ENCODE data around the gene CAMKV. TPM values are rescaled to one million over a fixed set of nuclear protein-coding genes. Genes with fewer than 3 reads are reported as not detected.

Gene CAMKV
- total RNA-seq, 4 donors from 2014 or later = not detected

DNA sequence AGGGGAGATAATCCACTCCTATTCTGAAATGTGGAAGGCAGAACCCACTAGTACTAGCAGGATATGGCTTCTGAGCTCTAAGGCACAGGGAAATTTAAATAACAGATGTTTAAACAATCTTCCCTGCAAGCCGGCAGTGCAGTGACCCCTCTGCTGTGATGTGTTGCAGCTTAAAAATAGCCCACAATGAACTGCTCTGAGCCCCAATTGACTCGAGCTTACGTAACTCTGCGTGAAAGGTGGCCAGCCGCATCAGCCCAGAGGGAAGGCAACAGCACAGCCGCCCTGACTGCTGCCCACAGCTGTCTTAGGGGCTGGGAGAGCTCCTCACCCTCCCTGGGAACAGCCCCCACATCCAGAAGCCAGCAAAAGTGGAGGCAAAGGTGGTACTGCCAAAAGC, 12.5 kb upstream of the CAMKV start:
- H3K4me1 ChIP-seq = peaks cover 0 to 8% of the 10 kb centered on the region in 2 donors
- no peak overlapping the region for H3K4me3 ChIP-seq (replicated peaks in 1 of 3)
- WGBS, 2 donors = 62 to 72% methylated on average over 3 to 5 of the region's 6 CpGs
- H3K9me3 ChIP-seq = no peaks in the 10 kb centered on the region
- no peak for TF ChIP-seq POLR2A (IDR thresholded peaks at IDR 0.05)
- TF ChIP-seq, protein P1, sequence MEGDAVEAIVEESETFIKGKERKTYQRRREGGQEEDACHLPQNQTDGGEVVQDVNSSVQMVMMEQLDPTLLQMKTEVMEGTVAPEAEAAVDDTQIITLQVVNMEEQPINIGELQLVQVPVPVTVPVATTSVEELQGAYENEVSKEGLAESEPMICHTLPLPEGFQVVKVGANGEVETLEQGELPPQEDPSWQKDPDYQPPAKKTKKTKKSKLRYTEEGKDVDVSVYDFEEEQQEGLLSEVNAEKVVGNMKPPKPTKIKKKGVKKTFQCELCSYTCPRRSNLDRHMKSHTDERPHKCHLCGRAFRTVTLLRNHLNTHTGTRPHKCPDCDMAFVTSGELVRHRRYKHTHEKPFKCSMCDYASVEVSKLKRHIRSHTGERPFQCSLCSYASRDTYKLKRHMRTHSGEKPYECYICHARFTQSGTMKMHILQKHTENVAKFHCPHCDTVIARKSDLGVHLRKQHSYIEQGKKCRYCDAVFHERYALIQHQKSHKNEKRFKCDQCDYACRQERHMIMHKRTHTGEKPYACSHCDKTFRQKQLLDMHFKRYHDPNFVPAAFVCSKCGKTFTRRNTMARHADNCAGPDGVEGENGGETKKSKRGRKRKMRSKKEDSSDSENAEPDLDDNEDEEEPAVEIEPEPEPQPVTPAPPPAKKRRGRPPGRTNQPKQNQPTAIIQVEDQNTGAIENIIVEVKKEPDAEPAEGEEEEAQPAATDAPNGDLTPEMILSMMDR (IDR thresholded peaks at IDR 0.05) = no peak
- no peak overlapping the region for H3K27ac ChIP-seq
- H3K36me3 ChIP-seq = no peaks in the 10 kb centered on the region
- DNase-seq = no peak
- intact Hi-C loops (cut with DNase I) = no loop called here
- no peaks in the 10 kb centered on the region for H3K27me3 ChIP-seq

DNA sequence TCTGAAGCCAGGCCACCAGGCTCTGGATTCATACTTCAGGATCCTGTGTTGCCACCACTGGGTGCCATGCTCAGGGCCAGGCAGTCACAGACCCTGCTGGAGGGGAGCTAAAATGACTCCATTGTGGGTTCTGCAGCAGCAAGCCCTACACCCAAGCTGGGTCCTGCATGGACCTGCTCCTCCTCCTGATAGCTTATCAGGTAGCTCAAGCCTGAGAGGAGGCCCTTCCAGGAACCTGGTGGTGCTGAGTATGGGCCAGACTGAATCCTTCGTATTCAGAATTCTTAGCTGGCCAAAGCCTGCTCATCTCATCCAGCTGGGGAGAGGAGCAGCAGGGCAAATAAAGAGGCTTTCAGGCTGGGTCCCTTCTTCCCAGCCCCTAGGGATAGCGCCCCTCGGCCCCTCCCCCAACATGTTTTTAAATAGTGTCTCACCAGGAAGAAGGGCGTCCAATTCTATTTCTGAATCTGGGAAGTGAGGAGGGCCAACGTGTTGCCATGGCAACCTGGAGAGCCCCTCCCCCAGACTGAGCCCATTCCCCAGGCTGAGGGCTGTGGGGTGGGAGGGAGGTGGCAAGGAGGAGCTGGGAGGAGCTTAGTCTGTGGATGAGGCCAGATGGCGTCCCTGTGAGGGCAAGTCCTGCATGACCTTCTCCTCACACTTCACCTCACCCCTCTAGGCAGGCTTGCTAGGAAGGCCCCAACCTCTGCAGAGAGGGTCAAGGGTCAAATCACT, 11.0 kb upstream of the CAMKV start:
- Histone ChIP-seq H3K36me3 (no peaks in the 10 kb centered on the region), H3K27me3 (no peaks in the 10 kb centered on the region), H3K9me3 (no peaks in the 10 kb centered on the region), H3K27ac (no peak overlapping the region), H3K4me3 (replicated peaks in 1 of 3) (no peak overlapping the region), H3K4me1 (peaks cover 0 to 8% of the 10 kb centered on the region in 2 donors)
- no peak for DNase-seq
- intact Hi-C loops (cut with DNase I) = no loop called here
- TF ChIP-seq, protein P1 (IDR thresholded peaks at IDR 0.05) = no peak
- no peak for TF ChIP-seq POLR2A (IDR thresholded peaks at IDR 0.05)
- WGBS, 2 donors = 47 to 52% methylated on average over 5 to 6 of the region's 6 CpGs

DNA sequence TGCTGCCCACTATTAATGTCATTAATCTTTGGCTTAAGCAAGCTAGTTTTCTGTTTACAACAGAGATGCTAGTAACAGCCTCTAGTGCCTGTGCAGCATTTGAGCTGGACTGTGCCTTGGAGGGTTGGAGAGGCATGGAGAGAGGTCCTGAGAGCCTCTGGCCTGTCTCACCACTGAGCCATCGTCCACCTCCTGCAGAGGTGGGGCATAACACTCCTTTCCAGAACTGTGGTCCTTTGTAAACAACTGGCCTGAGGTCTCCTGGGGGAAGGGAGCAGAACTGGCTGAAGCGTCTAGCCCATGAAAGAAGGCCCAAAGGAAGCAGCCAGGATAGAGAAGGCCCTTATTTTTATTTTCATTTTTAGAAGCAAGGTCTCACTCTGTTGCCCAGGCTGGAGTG, 10.0 kb upstream of the CAMKV start:
- 21 to 27% methylated on average over 2 of the region's 2 CpGs for WGBS, 2 donors
- peak; percentile 78 to 83 for DNase-seq
- Histone ChIP-seq H3K4me1 (peaks cover 0 to 8% of the 10 kb centered on the region in 2 donors), H3K36me3 (no peaks in the 10 kb centered on the region), H3K27me3 (no peaks in the 10 kb centered on the region), H3K4me3 (replicated peaks in 1 of 3) (no peak overlapping the region), H3K9me3 (no peaks in the 10 kb centered on the region), H3K27ac (peak overlapping the region in 1 of 3 donors; percentile 39)
- TF ChIP-seq, protein P1 (IDR thresholded peaks at IDR 0.05) = peak in 1 of 6 experiments; percentile 7
- TF ChIP-seq POLR2A (IDR thresholded peaks at IDR 0.05) = no peak
- intact Hi-C loops (cut with DNase I) = no loop called here

DNA sequence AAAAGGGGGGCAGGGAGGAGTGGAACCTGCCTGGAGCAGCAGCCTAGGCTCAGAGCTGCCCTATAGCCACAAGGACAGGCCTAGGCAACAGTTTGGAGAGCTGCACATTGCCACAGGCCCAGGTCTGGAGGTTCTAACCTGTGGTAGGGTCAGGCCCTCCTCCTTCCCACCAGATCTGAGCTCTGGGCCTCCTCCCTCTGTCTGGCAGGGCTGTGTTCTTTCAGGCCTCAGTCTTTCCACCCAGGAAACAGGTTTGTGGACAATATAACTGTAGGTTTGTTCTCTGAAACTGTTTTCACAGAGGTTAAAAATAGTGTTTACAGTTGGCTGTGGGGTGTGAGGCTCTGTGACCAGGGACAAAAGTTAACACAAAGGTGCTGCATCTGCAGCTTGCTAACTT, 9.0 kb upstream of the CAMKV start:
- intact Hi-C loops (cut with DNase I) = no loop called here
- TF ChIP-seq, protein P1 (IDR thresholded peaks at IDR 0.05) = no peak
- TF ChIP-seq POLR2A (IDR thresholded peaks at IDR 0.05) = no peak
- DNase-seq = no peak
- H3K4me1 ChIP-seq = peaks cover 0 to 8% of the 10 kb centered on the region in 2 donors
- H3K36me3 ChIP-seq = no peaks in the 10 kb centered on the region
- no peak overlapping the region for H3K27ac ChIP-seq
- H3K27me3 ChIP-seq = no peaks in the 10 kb centered on the region
- no peak overlapping the region for H3K4me3 ChIP-seq (replicated peaks in 1 of 3)
- no peaks in the 10 kb centered on the region for H3K9me3 ChIP-seq

DNA sequence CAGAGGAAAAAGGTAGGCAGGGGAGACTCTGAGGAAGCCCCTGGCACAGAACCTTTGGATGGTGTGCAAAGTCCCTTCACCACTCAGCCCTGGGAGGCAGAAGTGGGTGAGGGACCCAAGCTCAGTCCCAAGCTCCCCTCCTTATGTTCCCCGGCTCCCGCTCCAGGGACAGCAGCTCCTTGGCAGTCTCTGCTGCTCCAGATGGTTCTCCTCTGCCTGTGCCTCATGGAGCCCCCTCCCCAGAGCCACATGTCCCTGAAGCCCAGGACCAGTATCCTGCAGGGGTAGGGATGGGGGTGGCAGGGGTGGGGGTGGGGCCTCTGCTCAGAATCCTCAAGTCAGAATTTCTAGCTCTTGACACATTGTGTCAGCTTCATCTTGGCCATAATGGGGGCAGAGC, 8.0 kb upstream of the CAMKV start:
- H3K27ac ChIP-seq = no peak overlapping the region
- no peaks in the 10 kb centered on the region for H3K9me3 ChIP-seq
- TF ChIP-seq, protein P1 (IDR thresholded peaks at IDR 0.05) = no peak
- TF ChIP-seq POLR2A (IDR thresholded peaks at IDR 0.05) = no peak
- no peak for DNase-seq
- H3K4me3 ChIP-seq (replicated peaks in 1 of 3) = no peak overlapping the region
- no peaks in the 10 kb centered on the region for H3K36me3 ChIP-seq
- 86 to 90% methylated on average over 1 to 2 of the region's 2 CpGs for WGBS, 2 donors
- peaks cover 0 to 15% of the 10 kb centered on the region in 2 donors for H3K4me1 ChIP-seq
- no peaks in the 10 kb centered on the region for H3K27me3 ChIP-seq
- intact Hi-C loops (cut with DNase I) = no loop called here

Measured in thyroid gland (tissue), 4 donors.